HG03565 (cell line): Measurements from ENCODE around the gene NUDT1.
"Not testable (repeated sequence)": the region's sequence is repeated elsewhere in the genome, so short reads cannot be mapped to it uniquely, and the experiment has no call there.

ENCODE experiments used
- ATAC-seq: cut with Tn5 transposase; IDR thresholded peaks from one replicate; pipeline ENCODE4 v1.9.1; 2021; ENCODE audit warnings: mild to moderate bottlenecking, moderate library complexity; ENCODE audit not compliant: unreplicated experiment

The NUDT1 gene

GRCh38 chr7:2264158-2264557 lies 22.1 kb downstream of the NUDT1 start:
- ATAC-seq: no peak

- no peak for ATAC-seq
Measured at GRCh38 chr7:2266911-2267310, 24.9 kb downstream of the NUDT1 start.

- ATAC-seq: not testable (repeated sequence)
Measured at GRCh38 chr7:2269089-2269990, 27.3 kb downstream of the NUDT1 start.

GRCh38 chr7:2269991-2270460 lies 28.0 kb downstream of the NUDT1 start:
- no peak for ATAC-seq

- ATAC-seq: no peak
Measured at GRCh38 chr7:2270495-2270894, 28.5 kb downstream of the NUDT1 start.

- no peak for ATAC-seq
Measured at GRCh38 chr7:2271273-2272026, 29.4 kb downstream of the NUDT1 start.

GRCh38 chr7:2272031-2272430 lies 30.0 kb downstream of the NUDT1 start:
- no peak for ATAC-seq

GRCh38 chr7:2273866-2274265 lies 31.8 kb downstream of the NUDT1 start:
- no peak for ATAC-seq

GRCh38 chr7:2274666-2275065 lies 32.6 kb downstream of the NUDT1 start:
- no peak for ATAC-seq

GRCh38 chr7:2275101-2275500 lies 33.1 kb downstream of the NUDT1 start:
- no peak for ATAC-seq

GRCh38 chr7:2276107-2276506 lies 34.1 kb downstream of the NUDT1 start:
- no peak for ATAC-seq

GRCh38 chr7:2278026-2278425 lies 36.0 kb downstream of the NUDT1 start:
- ATAC-seq: no peak

GRCh38 chr7:2279896-2280295 lies 37.9 kb downstream of the NUDT1 start:
- no peak for ATAC-seq

- ATAC-seq: no peak
Measured at GRCh38 chr7:2280424-2280823, 38.4 kb downstream of the NUDT1 start.

- no peak for ATAC-seq
Measured at GRCh38 chr7:2281541-2281940, 39.5 kb downstream of the NUDT1 start.

GRCh38 chr7:2282185-2282751 lies 40.2 kb downstream of the NUDT1 start:
- ATAC-seq: no peak

GRCh38 chr7:2283074-2283473 lies 41.0 kb downstream of the NUDT1 start:
- ATAC-seq: no peak

- ATAC-seq: no peak
Measured at GRCh38 chr7:2287745-2288144, 45.7 kb downstream of the NUDT1 start.

GRCh38 chr7:2288503-2288902 lies 46.5 kb downstream of the NUDT1 start:
- ATAC-seq: no peak

GRCh38 chr7:2289111-2289586 lies 47.1 kb downstream of the NUDT1 start:
- ATAC-seq: no peak

GRCh38 chr7:2289621-2290020 lies 47.6 kb downstream of the NUDT1 start:
- no peak for ATAC-seq
